Suppressor macrophage treated with lipopolysaccharide for 1 hour (primary cell): ENCODE measurements around the gene BST1.

Experiments
- DNase-seq, 3 donors: peaks; one replicate each; pipeline ENCODE4 v3.0.0-alpha.2; 2020 to 2022

Gene BST1

GRCh38 chr4:15676899-15677298 lies 26.0 kb upstream of the BST1 start:
- DNase-seq = no peak

- DNase-seq = peak in 1 of 3 donors; percentile 54
Observed at GRCh38 chr4:15677507-15677988, 25.3 kb upstream of the BST1 start.

- DNase-seq = no peak
Observed at GRCh38 chr4:15681067-15681371, 21.8 kb upstream of the BST1 start.

GRCh38 chr4:15681372-15682241 lies 21.3 kb upstream of the BST1 start, which contains the start of gene FAM200B:
TSS of gene FAM200B (plus strand) at chr4:15681827. CDS start at chr4:15686978, 5,151 bp downstream.
- DNase-seq = peak; percentile 99 to 100 (median 100)

GRCh38 chr4:15682242-15683142 lies 20.4 kb upstream of the BST1 start:
- DNase-seq = no peak

- DNase-seq = peak; percentile 43 to 68 (median 66)
Observed at GRCh38 chr4:15683143-15683495, 19.7 kb upstream of the BST1 start.

- DNase-seq = no peak
Observed at GRCh38 chr4:15684498-15684897, 18.4 kb upstream of the BST1 start.

- DNase-seq = no peak
Observed at GRCh38 chr4:15688051-15688450, 14.8 kb upstream of the BST1 start.

- peak; percentile 70 to 85 (median 82) for DNase-seq
Observed at GRCh38 chr4:15689540-15689939, 13.3 kb upstream of the BST1 start.

GRCh38 chr4:15690020-15690809 lies 12.7 kb upstream of the BST1 start:
- peak; percentile 65 to 92 (median 87) for DNase-seq

GRCh38 chr4:15691346-15692135 lies 11.3 kb upstream of the BST1 start:
- DNase-seq = peak; percentile 59 to 84 (median 78)

GRCh38 chr4:15692602-15693001 lies 10.3 kb upstream of the BST1 start:
- no peak for DNase-seq

- no peak for DNase-seq
Observed at GRCh38 chr4:15694431-15694830, 8.4 kb upstream of the BST1 start.

- no peak for DNase-seq
Observed at GRCh38 chr4:15695240-15695699, 7.6 kb upstream of the BST1 start.

GRCh38 chr4:15695729-15696128 lies 7.1 kb upstream of the BST1 start:
- DNase-seq = no peak

- no peak for DNase-seq
Observed at GRCh38 chr4:15696866-15697265, 6.0 kb upstream of the BST1 start.

- no peak for DNase-seq
Observed at GRCh38 chr4:15703439-15703838, 574 bp downstream of the BST1 start.

- no peak for DNase-seq
Observed at GRCh38 chr4:15704129-15704528, 1.3 kb downstream of the BST1 start.

GRCh38 chr4:15706646-15707362 lies 3.9 kb downstream of the BST1 start:
- DNase-seq = no peak

GRCh38 chr4:15707363-15707715 lies 4.5 kb downstream of the BST1 start:
- DNase-seq = no peak

GRCh38 chr4:15711762-15712161 lies 8.9 kb downstream of the BST1 start:
- no peak for DNase-seq
